T-helper 2 cell treated with Interferon-gamma antibody and Interleukin-4, amounts not matched to agents 5 μg/mL and 100 μg/mL, for 36 hours (primary cell): ENCODE results near the gene CD82.
"Not testable (repeated sequence)": the region's sequence is repeated elsewhere in the genome, so short reads cannot be mapped to it uniquely, and the experiment has no call there.

ENCODE experiments used
- DNase-seq: peaks from one replicate; pipeline ENCODE4 v3.0.0; 2021; ENCODE audit warnings: low spot score
- H3K27ac Mint-ChIP-seq: one replicate; pipeline ENCODE4 v1.8.0; 2021; ENCODE audit warnings: mild to moderate bottlenecking, mixed read lengths
- H3K27me3 Mint-ChIP-seq: one replicate; pipeline ENCODE4 v1.8.0; 2021; ENCODE audit warnings: low read depth, mixed read lengths
- H3K36me3 Mint-ChIP-seq: one replicate; pipeline ENCODE4 v1.8.0; 2021; ENCODE audit warnings: low read depth, mixed read lengths
- H3K4me1 Mint-ChIP-seq: one replicate; pipeline ENCODE4 v1.8.0; 2021; ENCODE audit warnings: low read depth, mixed read lengths
- H3K4me3 Mint-ChIP-seq: one replicate; pipeline ENCODE4 v1.8.0; 2022; ENCODE audit warnings: mild to moderate bottlenecking, moderate library complexity, mixed read lengths
- H3K9me3 Mint-ChIP-seq: one replicate; pipeline ENCODE4 v1.8.0; 2021; ENCODE audit warnings: mixed read lengths

CD82 gene

GRCh38 chr11:44542372-44542771, 23.1 kb upstream of the CD82 start:
- Mint-ChIP-seq H3K4me3 (no peak overlapping the region), H3K27ac (no peak overlapping the region), H3K36me3 (no peaks in the 10 kb centered on the region), H3K9me3 (no peaks in the 10 kb centered on the region), H3K27me3 (no peaks in the 10 kb centered on the region), H3K4me1 (no peaks in the 10 kb centered on the region)
- no peak for DNase-seq

- H3K4me1 Mint-ChIP-seq, H3K36me3 Mint-ChIP-seq, H3K9me3 Mint-ChIP-seq, H3K4me3 Mint-ChIP-seq, H3K27me3 Mint-ChIP-seq, H3K27ac Mint-ChIP-seq, DNase-seq: not testable (repeated sequence)
Observed at GRCh38 chr11:44546984-44547383, 18.5 kb upstream of the CD82 start.

GRCh38 chr11:44547534-44547933, 17.9 kb upstream of the CD82 start:
- H3K4me3 Mint-ChIP-seq, H3K4me1 Mint-ChIP-seq, H3K27ac Mint-ChIP-seq, DNase-seq, H3K9me3 Mint-ChIP-seq, H3K27me3 Mint-ChIP-seq, H3K36me3 Mint-ChIP-seq: not testable (repeated sequence)

DNA sequence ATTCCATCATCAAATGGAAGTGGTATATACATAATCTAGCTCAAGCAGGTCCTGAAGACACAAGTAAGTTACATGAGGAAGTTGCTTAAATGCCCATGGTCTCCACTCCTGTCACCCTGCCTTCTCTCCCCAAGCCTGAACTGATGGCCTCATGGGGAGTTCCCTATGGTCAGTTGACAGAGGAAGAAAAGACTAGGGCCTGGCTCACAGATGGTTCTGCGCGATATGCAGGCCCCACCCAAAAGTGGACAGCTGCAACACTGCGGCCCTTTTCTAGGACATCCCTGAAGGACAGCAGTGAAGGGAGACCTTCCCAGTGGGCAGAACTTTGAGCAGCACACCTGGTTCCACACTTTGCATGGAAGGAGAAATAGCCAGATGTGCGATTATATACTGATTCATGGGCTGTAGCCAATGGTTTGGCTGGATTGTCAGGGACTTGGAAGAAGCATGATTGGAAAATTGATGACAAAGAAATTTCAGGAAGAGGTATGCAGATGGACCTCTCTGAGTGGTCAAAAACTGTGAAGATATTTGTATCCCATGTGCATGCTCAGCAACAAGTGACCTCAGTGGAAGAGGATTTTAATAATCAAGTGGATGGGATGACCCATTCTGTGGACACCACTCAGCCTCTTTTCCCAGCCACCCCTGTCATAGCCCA, 17.3 kb upstream of the CD82 start:
- Mint-ChIP-seq H3K4me1 (no peaks in the 10 kb centered on the region), H3K27me3 (peaks cover 2% of the 10 kb centered on the region)

DNA sequence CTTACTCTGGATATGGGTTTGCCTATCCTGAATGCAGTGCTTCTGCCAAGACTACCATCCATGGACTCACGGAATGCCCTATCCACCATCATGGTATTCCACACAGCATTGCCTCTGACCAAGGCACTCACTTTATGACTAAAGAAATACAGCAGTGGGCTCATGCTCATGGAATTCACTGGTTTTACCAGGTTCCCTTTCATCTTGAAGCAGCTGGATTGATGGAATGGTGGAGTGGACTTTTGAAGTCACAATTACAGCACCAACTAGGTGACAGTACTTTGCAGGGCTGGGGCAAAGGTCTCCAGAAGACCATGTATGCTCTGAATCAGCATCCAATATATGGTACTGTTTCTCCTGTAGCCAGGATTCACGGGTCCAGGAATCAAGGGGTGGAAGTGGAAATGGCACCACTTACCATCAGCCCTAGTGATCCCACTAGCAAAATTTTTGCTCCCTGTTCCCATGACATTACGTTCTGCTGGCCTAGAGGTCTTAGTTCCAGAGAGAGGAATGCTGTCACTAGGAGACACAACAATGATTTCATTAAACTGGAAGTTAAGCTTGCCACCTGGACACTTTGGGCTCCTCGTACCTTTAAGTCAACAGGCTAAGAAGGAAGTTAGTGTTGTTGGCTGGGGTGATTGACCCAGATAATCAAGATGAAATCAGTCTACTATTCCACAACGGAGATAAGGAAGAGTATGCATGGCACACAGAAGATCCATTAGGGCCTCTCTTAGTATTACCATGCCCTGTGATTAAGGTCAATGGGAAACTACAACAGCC, 16.3 kb upstream of the CD82 start:
- H3K9me3 Mint-ChIP-seq, DNase-seq, H3K36me3 Mint-ChIP-seq, H3K4me3 Mint-ChIP-seq, H3K27ac Mint-ChIP-seq, H3K27me3 Mint-ChIP-seq, H3K4me1 Mint-ChIP-seq: not testable (repeated sequence)

More for the DNA sequence above, 17.3 kb upstream of the CD82 start:
- no peak for DNase-seq
- Mint-ChIP-seq H3K36me3 (no peaks in the 10 kb centered on the region), H3K9me3 (no peaks in the 10 kb centered on the region), H3K27ac (no peak overlapping the region), H3K4me3 (no peak overlapping the region)

DNA sequence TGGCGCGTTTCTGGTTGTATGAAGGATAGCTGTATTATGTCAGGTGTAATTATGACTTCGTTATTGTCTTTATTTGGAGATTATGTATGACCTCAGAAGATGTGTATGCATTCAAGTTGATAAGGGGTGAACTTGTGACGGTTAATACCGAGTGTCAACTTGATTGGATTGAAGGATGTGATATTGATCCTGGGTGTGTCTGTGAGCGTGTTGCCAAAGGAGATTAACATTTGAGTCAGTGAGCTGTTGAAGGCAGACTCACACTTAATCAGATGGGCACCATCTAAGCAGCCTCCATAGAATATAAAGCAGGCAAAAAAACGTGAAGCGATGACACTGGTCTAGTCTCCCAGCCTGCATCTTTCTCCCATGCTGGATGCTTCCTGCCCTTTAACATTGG, 15.3 kb upstream of the CD82 start:
- Mint-ChIP-seq H3K9me3 (no peaks in the 10 kb centered on the region), H3K4me1 (no peaks in the 10 kb centered on the region), H3K27me3 (peaks cover 2% of the 10 kb centered on the region), H3K4me3 (no peak overlapping the region), H3K27ac (no peak overlapping the region), H3K36me3 (no peaks in the 10 kb centered on the region)
- no peak for DNase-seq

DNA sequence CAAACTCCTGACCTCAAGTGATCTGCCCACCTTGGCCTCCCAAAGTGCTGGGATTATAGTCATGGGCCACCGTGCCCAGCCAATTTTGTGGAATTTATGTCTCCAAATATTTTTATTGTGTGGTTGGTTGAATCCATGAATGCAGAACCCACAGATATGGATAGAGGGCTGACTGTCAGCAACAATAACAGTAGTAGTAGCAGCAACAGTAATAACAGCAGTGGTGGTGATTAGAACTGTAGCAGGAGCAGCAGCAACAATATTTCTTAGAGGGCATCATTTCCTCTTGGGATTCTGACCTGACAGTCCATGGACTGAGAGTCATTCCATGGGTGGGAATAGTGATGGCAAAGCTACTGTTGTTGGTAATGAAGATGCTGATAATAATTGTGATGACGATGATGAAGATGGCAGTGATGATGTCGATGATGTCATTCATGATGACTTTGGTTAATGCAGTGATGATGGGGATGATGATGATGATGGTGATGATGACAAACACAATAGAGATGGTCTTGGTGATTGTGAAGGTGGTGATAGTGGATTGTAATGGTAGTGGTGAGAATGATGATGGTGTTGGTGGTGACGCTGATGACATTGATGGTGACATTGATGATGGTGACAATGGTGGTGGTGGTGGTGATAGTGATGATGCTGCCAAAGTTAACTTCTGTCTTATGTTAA, 13.9 kb upstream of the CD82 start:
- no peak for DNase-seq
- Mint-ChIP-seq H3K9me3 (no peaks in the 10 kb centered on the region), H3K27me3 (peaks cover 2% of the 10 kb centered on the region), H3K4me1 (no peaks in the 10 kb centered on the region), H3K4me3 (no peak overlapping the region), H3K27ac (no peak overlapping the region), H3K36me3 (no peaks in the 10 kb centered on the region)

DNA sequence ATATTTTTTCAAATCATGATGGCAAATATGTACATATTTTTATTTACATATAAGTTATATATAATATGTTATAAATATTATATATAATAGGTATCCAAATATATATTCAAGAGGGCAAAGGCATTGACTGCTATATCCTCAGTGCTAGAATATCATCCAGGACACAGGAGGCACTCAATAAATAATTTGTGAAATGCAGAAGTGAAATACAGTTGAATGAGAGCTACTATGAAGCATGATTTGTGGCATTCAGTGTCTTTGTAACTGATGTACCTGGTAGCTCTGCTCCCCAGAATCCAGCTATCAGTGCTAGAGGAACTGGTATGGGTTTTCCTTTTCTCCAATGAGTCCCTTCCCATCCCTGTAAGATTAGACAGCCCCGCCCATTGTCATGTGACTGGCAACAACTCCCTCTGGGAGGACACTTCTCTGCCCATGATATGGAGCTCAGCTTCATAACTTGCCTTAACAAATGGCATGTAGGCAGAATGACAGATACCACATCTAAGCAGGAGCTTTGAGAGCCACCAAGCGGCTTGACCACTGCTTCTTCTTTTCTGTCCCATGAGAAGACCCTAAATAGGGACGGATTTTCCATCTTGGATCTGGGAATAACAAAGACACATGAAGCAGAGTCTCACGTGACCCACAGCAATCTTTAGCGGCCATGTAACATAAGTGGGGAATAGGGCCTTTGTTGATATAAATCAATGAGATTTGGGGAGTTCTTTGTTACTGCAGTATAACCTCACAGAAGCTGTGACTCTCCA, 10.2 kb upstream of the CD82 start:
- Mint-ChIP-seq H3K27ac (no peak overlapping the region), H3K4me3 (no peak overlapping the region), H3K9me3 (no peaks in the 10 kb centered on the region), H3K36me3 (no peaks in the 10 kb centered on the region), H3K4me1 (peaks cover 19% of the 10 kb centered on the region), H3K27me3 (peaks cover 2% of the 10 kb centered on the region)
- no peak for DNase-seq

DNA sequence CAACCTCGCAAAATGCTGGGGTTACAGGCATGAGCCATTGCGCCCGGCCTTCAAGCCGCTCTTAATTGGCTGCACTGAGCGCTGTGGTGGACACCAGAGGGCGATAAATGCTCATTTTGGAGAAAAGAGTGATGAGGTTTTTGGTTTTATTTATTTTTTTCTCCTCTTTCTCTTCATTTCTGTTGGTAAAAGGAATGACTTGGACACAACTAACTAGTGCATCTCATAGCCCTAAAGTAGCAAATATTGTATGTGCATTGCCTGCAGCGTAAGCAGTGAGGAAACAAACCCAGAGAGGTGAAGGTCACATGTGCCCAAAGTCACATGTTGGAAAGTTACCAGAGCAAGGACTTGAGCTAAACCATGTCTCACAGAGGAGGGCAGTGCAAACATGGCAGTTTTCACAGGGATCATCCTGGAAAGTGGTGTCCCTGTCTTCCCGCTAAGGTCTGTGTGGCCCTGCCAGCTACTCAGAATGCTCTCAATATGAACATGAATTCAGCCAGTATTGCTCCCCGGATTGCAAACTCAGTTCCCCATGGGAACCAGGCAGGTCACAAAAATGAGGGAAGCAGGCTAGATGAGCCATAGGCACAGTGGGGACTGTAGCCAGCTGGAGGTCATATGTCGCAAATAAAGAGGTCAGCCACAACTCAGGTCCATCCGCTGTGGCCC, 8.6 kb upstream of the CD82 start:
- H3K9me3 Mint-ChIP-seq: no peaks in the 10 kb centered on the region
- DNase-seq: no peak
- H3K27me3 Mint-ChIP-seq: peaks cover 2% of the 10 kb centered on the region
- H3K4me3 Mint-ChIP-seq: peak overlapping the region; percentile 17
- H3K27ac Mint-ChIP-seq: peak overlapping the region; percentile 31
- H3K36me3 Mint-ChIP-seq: no peaks in the 10 kb centered on the region
- peaks cover 20% of the 10 kb centered on the region for H3K4me1 Mint-ChIP-seq

DNA sequence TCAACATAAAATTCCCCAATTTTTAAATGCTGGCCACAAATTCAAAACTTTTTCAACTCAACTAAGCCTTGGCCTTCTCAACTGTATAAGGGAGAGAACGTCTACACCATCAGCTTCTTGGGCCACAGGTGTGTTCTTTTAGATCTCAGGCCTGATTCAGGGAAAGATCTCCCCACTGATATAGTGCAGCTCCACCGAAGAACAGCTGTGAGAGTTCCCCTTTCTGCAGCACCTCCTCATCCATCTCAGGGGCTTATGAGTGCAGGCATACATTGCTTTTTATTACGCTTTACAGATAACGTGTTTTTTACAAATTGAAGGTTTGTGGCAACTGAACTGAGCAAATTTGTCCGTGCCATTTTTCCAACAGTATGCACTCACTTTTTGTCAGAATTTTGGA, 8.0 kb upstream of the CD82 start:
- Mint-ChIP-seq H3K27ac (no peak overlapping the region), H3K4me3 (no peak overlapping the region), H3K36me3 (no peaks in the 10 kb centered on the region), H3K27me3 (peaks cover 2% of the 10 kb centered on the region), H3K9me3 (no peaks in the 10 kb centered on the region), H3K4me1 (peaks cover 24% of the 10 kb centered on the region)
- no peak for DNase-seq

DNA sequence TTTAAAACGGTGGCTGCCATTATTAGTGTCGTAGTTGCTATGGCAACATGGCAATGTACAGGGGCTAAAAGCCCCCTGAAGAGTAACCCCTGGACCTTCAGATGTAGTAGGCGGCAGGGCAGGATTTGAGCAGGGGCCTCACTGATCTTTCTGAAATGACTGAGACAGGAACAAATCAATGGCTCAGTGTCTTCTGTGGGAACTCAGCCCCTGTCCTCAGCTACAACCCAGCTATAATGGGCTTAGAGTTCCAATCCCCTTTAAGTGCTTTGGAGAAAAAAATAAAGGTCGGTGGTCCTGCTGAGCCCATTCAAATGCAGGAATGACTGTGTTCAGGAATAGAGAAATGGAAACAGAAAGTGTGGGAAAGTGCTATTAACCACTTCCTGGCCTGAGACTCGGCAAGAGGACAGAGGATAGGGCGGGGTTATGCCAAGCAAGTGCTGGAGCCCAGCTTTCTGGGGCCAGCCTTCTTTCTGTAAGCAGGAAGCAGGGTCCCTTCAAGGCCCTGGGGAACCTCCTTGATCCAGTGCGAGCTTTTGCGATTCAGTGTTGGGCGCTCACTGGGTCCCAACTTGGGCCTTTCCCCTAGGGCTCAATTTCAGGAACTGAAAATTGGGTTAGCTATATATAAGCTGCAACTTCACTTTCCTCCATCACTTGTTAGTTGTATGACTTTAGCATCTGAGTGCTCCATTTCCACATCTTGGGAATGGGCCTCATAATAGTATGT, 6.1 kb upstream of the CD82 start:
- Mint-ChIP-seq H3K36me3 (no peaks in the 10 kb centered on the region), H3K27me3 (no peaks in the 10 kb centered on the region), H3K9me3 (no peaks in the 10 kb centered on the region), H3K27ac (peak overlapping the region; percentile 65), H3K4me1 (peaks cover 27% of the 10 kb centered on the region), H3K4me3 (peak overlapping the region; percentile 71)
- DNase-seq: peak; percentile 47

- Mint-ChIP-seq H3K4me3 (peak overlapping the region; percentile 71), H3K4me1 (peaks cover 31% of the 10 kb centered on the region), H3K27ac (peak overlapping the region; percentile 55)
- H3K9me3 Mint-ChIP-seq, H3K36me3 Mint-ChIP-seq, H3K27me3 Mint-ChIP-seq, DNase-seq: not testable (repeated sequence)
Observed at GRCh38 chr11:44559940-44560300, 5.5 kb upstream of the CD82 start.

- peak overlapping the region; percentile 22 for H3K27ac Mint-ChIP-seq
- peaks cover 31% of the 10 kb centered on the region for H3K4me1 Mint-ChIP-seq
Observed at GRCh38 chr11:44561275-44561805, 4.1 kb upstream of the CD82 start.

More at GRCh38 chr11:44561275-44561805, 4.1 kb upstream of the CD82 start:
- H3K27me3 Mint-ChIP-seq: no peaks in the 10 kb centered on the region
- H3K9me3 Mint-ChIP-seq: no peaks in the 10 kb centered on the region
- H3K36me3 Mint-ChIP-seq: no peaks in the 10 kb centered on the region
- no peak overlapping the region for H3K4me3 Mint-ChIP-seq
- DNase-seq: no peak
